K562 (cell line): Measurements from ENCODE around the gene IGDCC3. TPM values are rescaled to one million over a fixed set of nuclear protein-coding genes. Genes with fewer than 3 reads are reported as not detected.

Source experiments
- CAMTA2 ChIP-seq: fragments of 250-450 bp; sonication (Bioruptor Pico); conservative IDR thresholded peaks from 2 replicates; pipeline ENCODE4 v1.5.1; 2022
- CBX1 ChIP-seq: sonication (generic); IDR thresholded peaks from 2 replicates; pipeline ENCODE4 v1.6.1; 2016; ENCODE audit warnings: antibody characterized with exemption, low read depth, mild to moderate bottlenecking
- ETV6 ChIP-seq, 3 experiments: fragments of 150-350 bp in 1 of 3; sonication (generic) in 1 of 3; formaldehyde crosslinking in 1 of 3; IDR thresholded peaks; 2 replicates each; pipeline versions ENCODE4 v1.6.1 to v1.8.0; 2014 to 2022; ENCODE audit warnings: borderline replicate concordance in 2 of 3, low read depth in 2 of 3, antibody characterized with exemption in 1 of 3, low read length in 1 of 3, mild to moderate bottlenecking in 1 of 3, missing genetic modification reagents in 1 of 3
- KDM4B ChIP-seq, 2 experiments: fragments of 450-650 bp in 1 of 2; sonication (generic) in 1 of 2; IDR thresholded peaks; 2 replicates each; pipeline ENCODE4 v1.6.1; 2016 to 2017; ENCODE audit warnings: borderline replicate concordance in 2 of 2, antibody characterized with exemption in 1 of 2, low read depth in 1 of 2, mild to moderate bottlenecking in 1 of 2
- TEAD4 ChIP-seq, 2 experiments: sonication (generic) in 1 of 2; formaldehyde crosslinking in 1 of 2; IDR thresholded peaks; 2 replicates each; pipeline versions ENCODE4 v1.6.1 to v1.8.0; 2012 to 2022; ENCODE audit warnings: borderline replicate concordance in 1 of 2, inconsistent platforms in 1 of 2, low read length in 1 of 2, mild to moderate bottlenecking in 1 of 2, missing genetic modification reagents in 1 of 2
- polyA plus RNA-seq, 8 experiments: library from polyadenylated mRNA; depleted of rRNA in 4 of 8; stranded (reverse) in 5 of 8; unstranded in 3 of 8; fragments of >200 nt; fragmentation: Nextera tagmentation in 2 of 8; fragmentation: Illumina TruSeq in 1 of 8; extraction: Ambion mirVana in 2 of 8; extraction: Trizol in 1 of 8; gene quantifications; 2 replicates each; pipeline versions ENCODE4 v1.2.1 to v1.2.3, GENCODE V29; 2011 to 2014; ENCODE audit warnings: inconsistent platforms in 1 of 8, missing spikeins in 1 of 8
- total RNA-seq, 7 experiments: library from RNA; depleted of rRNA in 6 of 7; stranded (reverse); fragments of >200 nt in 6 of 7; fragmentation: Illumina TruSeq in 2 of 7; extraction: Trizol in 2 of 7; gene quantifications; 2 replicates each; pipeline versions ENCODE4 v1.2.1 to v1.2.3, GENCODE V29; 2011 to 2021; ENCODE audit warnings: low replicate concordance in 1 of 7
- TF ChIP-seq, protein P1 (sequence below): fragments of 200-600 bp; sonication (generic); IDR thresholded peaks from one replicate; pipeline ENCODE4 v1.6.1; 2012; ENCODE audit warnings: mild to moderate bottlenecking, low read depth, low read length, inconsistent platforms
- TF ChIP-seq, protein P2 (sequence below): fragments of 250-450 bp; sonication (Bioruptor Pico); IDR thresholded peaks from 2 replicates; pipeline ENCODE4 v1.9.0; 2021; ENCODE audit warnings: mild to moderate bottlenecking, inconsistent platforms

The IGDCC3 gene
- total and polyA plus RNA-seq, 9 of the 15 experiments (the other 6 are each of a cell fraction or from before 2014, with no cell fraction given) = not detected

DNA sequence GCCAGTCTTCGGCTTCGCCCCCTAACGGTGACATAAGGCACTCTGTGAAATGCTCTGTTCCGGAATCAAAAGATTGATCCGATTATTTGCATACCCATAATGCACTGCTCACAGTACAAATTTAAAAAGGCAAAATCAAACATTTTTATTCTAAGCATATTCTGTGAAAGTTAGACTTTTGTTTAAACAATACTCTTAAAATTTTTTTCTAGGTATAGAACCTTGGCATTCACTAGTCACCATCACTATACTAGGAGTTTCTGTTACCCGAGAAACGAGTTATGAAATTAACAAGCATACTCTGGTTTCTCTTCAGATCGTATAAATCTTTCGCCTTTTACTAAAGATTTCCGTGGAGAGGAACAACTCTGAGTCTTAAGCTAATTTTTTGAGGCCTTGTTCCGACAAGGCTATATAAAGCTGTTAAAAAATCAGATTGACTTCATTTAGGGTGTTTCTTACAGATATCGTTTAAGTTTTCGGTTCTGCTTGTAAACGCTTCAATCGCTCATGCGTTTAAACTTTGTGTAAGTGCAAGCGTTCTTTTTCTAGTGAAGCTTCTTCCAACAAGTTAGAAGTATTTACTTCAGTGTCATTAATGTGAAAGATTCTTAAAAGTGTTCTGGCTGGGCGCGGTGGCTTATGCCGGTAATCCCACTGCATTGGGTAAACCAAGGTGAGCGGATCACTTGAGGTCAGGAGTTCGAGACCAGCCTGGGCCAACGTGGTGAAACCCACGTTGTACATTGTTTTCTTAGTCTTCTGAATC, 73.2 kb downstream of the IGDCC3 start, which contains the start of gene RNU5B-1 (continued):
- TF ChIP-seq, protein P1, sequence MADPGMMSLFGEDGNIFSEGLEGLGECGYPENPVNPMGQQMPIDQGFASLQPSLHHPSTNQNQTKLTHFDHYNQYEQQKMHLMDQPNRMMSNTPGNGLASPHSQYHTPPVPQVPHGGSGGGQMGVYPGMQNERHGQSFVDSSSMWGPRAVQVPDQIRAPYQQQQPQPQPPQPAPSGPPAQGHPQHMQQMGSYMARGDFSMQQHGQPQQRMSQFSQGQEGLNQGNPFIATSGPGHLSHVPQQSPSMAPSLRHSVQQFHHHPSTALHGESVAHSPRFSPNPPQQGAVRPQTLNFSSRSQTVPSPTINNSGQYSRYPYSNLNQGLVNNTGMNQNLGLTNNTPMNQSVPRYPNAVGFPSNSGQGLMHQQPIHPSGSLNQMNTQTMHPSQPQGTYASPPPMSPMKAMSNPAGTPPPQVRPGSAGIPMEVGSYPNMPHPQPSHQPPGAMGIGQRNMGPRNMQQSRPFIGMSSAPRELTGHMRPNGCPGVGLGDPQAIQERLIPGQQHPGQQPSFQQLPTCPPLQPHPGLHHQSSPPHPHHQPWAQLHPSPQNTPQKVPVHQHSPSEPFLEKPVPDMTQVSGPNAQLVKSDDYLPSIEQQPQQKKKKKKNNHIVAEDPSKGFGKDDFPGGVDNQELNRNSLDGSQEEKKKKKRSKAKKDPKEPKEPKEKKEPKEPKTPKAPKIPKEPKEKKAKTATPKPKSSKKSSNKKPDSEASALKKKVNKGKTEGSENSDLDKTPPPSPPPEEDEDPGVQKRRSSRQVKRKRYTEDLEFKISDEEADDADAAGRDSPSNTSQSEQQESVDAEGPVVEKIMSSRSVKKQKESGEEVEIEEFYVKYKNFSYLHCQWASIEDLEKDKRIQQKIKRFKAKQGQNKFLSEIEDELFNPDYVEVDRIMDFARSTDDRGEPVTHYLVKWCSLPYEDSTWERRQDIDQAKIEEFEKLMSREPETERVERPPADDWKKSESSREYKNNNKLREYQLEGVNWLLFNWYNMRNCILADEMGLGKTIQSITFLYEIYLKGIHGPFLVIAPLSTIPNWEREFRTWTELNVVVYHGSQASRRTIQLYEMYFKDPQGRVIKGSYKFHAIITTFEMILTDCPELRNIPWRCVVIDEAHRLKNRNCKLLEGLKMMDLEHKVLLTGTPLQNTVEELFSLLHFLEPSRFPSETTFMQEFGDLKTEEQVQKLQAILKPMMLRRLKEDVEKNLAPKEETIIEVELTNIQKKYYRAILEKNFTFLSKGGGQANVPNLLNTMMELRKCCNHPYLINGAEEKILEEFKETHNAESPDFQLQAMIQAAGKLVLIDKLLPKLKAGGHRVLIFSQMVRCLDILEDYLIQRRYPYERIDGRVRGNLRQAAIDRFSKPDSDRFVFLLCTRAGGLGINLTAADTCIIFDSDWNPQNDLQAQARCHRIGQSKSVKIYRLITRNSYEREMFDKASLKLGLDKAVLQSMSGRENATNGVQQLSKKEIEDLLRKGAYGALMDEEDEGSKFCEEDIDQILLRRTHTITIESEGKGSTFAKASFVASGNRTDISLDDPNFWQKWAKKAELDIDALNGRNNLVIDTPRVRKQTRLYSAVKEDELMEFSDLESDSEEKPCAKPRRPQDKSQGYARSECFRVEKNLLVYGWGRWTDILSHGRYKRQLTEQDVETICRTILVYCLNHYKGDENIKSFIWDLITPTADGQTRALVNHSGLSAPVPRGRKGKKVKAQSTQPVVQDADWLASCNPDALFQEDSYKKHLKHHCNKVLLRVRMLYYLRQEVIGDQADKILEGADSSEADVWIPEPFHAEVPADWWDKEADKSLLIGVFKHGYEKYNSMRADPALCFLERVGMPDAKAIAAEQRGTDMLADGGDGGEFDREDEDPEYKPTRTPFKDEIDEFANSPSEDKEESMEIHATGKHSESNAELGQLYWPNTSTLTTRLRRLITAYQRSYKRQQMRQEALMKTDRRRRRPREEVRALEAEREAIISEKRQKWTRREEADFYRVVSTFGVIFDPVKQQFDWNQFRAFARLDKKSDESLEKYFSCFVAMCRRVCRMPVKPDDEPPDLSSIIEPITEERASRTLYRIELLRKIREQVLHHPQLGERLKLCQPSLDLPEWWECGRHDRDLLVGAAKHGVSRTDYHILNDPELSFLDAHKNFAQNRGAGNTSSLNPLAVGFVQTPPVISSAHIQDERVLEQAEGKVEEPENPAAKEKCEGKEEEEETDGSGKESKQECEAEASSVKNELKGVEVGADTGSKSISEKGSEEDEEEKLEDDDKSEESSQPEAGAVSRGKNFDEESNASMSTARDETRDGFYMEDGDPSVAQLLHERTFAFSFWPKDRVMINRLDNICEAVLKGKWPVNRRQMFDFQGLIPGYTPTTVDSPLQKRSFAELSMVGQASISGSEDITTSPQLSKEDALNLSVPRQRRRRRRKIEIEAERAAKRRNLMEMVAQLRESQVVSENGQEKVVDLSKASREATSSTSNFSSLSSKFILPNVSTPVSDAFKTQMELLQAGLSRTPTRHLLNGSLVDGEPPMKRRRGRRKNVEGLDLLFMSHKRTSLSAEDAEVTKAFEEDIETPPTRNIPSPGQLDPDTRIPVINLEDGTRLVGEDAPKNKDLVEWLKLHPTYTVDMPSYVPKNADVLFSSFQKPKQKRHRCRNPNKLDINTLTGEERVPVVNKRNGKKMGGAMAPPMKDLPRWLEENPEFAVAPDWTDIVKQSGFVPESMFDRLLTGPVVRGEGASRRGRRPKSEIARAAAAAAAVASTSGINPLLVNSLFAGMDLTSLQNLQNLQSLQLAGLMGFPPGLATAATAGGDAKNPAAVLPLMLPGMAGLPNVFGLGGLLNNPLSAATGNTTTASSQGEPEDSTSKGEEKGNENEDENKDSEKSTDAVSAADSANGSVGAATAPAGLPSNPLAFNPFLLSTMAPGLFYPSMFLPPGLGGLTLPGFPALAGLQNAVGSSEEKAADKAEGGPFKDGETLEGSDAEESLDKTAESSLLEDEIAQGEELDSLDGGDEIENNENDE = no peak
- TF ChIP-seq, protein P2, sequence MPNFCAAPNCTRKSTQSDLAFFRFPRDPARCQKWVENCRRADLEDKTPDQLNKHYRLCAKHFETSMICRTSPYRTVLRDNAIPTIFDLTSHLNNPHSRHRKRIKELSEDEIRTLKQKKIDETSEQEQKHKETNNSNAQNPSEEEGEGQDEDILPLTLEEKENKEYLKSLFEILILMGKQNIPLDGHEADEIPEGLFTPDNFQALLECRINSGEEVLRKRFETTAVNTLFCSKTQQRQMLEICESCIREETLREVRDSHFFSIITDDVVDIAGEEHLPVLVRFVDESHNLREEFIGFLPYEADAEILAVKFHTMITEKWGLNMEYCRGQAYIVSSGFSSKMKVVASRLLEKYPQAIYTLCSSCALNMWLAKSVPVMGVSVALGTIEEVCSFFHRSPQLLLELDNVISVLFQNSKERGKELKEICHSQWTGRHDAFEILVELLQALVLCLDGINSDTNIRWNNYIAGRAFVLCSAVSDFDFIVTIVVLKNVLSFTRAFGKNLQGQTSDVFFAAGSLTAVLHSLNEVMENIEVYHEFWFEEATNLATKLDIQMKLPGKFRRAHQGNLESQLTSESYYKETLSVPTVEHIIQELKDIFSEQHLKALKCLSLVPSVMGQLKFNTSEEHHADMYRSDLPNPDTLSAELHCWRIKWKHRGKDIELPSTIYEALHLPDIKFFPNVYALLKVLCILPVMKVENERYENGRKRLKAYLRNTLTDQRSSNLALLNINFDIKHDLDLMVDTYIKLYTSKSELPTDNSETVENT (CRISPR knock-in tag) = peak; percentile 97
- peak; percentile 95 for TF ChIP-seq TEAD4 (IDR thresholded peaks at IDR 0.05; ENCODE audit: low read length)
- TF ChIP-seq TEAD4 (CRISPR knock-in tag; IDR thresholded peaks at IDR 0.05; ENCODE audit: borderline replicate concordance) = no peak
- peak; percentile 99 for TF ChIP-seq CAMTA2 (CRISPR knock-in tag)
- peak in 1 of 2 experiments; percentile 70; a peak in 1 of 4 replicates for TF ChIP-seq ETV6 (IDR thresholded peaks at IDR 0.05; ENCODE audit: borderline replicate concordance in 1 of 2, low read depth in 2 of 2, low read length in 1 of 2)
- TF ChIP-seq ETV6 (CRISPR knock-in tag; IDR thresholded peaks at IDR 0.05; ENCODE audit: borderline replicate concordance) = no peak; the same call in 1 of the 2 replicates
- TF ChIP-seq CBX1 = peak; percentile 100
- TF ChIP-seq KDM4B (IDR thresholded peaks at IDR 0.05; ENCODE audit: borderline replicate concordance in 2 of 2, low read depth in 1 of 2) = peak in 1 of 2 experiments; percentile 96; a peak in 3 of 4 replicates
